HUES64 (cell line): ENCODE measurements around the gene TLX2. TPM values are rescaled to one million over a fixed set of nuclear protein-coding genes. Genes with fewer than 3 reads are reported as not detected.
"Not testable (repeated sequence)": the region's sequence is repeated elsewhere in the genome, so short reads cannot be mapped to it uniquely, and the experiment has no call there.

Source experiments
- H3K27ac ChIP-seq: 2 replicates; pipeline ENCODE4 v1.7.0; 2013; ENCODE audit warnings: low read depth, low read length, inconsistent platforms
- H3K27me3 ChIP-seq: 2 replicates; pipeline ENCODE4 v1.6.1; 2013; ENCODE audit warnings: mild to moderate bottlenecking, low read length; ENCODE audit not compliant: insufficient read depth
- H3K36me3 ChIP-seq: 2 replicates; pipeline ENCODE4 v1.6.1; 2013; ENCODE audit warnings: mild to moderate bottlenecking, low read length; ENCODE audit not compliant: insufficient read depth
- H3K4me1 ChIP-seq: 2 replicates; pipeline ENCODE4 v1.6.1; 2013; ENCODE audit warnings: mild to moderate bottlenecking, low read length, moderate library complexity; ENCODE audit not compliant: insufficient read depth
- H3K4me3 ChIP-seq: 2 replicates; pipeline ENCODE4 v1.5.1; 2013; ENCODE audit warnings: mild to moderate bottlenecking, low read length, moderate library complexity
- H3K9ac ChIP-seq: 2 replicates; pipeline ENCODE4 v1.6.1; 2013; ENCODE audit warnings: mild to moderate bottlenecking, low read depth, low read length
- H3K9me3 ChIP-seq: 2 replicates; pipeline ENCODE4 v1.6.1; 2013; ENCODE audit warnings: low read depth, low read length; ENCODE audit not compliant: insufficient read depth
- WGBS: fragments of 150-250, 120-280 bp; methylation state at CpG from one replicate; pipeline ENCODE4 v1.1.7; 2013; ENCODE audit warnings: missing lambda C conversion rate; 5-methylcytosine and 5-hydroxymethylcytosine counted together
- polyA plus RNA-seq, 2 experiments: library from polyadenylated mRNA; stranded (reverse); fragments of 50-300 nt; gene quantifications; one replicate each; pipeline ENCODE4 v1.2.3, GENCODE V29; 2013

Gene TLX2
- polyA plus RNA-seq (2013, experiment 1 of 2) = 0.10 TPM
- 0.13 TPM for polyA plus RNA-seq (2013, experiment 2 of 2)

GRCh38 chr2:74514368-74515270 is at the start of gene TLX2:
TLX2 (plus strand) TSS chr2:74514450; CDS start chr2:74514807, 357 bp downstream.
- peak within 1 kb of the TSS; percentile 37 for H3K4me3 ChIP-seq
- no peak within 1 kb of the TSS for H3K9ac ChIP-seq
- no peak within 1 kb of the TSS for H3K27ac ChIP-seq
- peaks cover 100% of the 10 kb centered on the region for H3K27me3 ChIP-seq
- 3% methylated on average over 82 of the region's 82 CpGs for WGBS
- no peaks in the 10 kb centered on the region for H3K36me3 ChIP-seq
- H3K9me3 ChIP-seq = peaks cover 6% of the 10 kb centered on the region; the same call in 1 of the 2 replicates
- H3K4me1 ChIP-seq = 0 out of 2 replicates have a peak, but pooled peaks cover 2% of the 10 kb centered on the region

- H3K4me3 ChIP-seq, H3K9ac ChIP-seq, H3K27ac ChIP-seq, H3K27me3 ChIP-seq, H3K4me1 ChIP-seq, H3K9me3 ChIP-seq: not testable (repeated sequence)
- WGBS = 94% methylated on average over 11 of the region's 12 CpGs
- H3K36me3 ChIP-seq = peaks cover 15% of the 10 kb centered on the region
These were observed 43.5 kb upstream of the TLX2 start for GRCh38 chr2:74470742-74471141.

- H3K9ac ChIP-seq = peak overlapping the region; percentile 79
- H3K36me3 ChIP-seq = peaks cover 17% of the 10 kb centered on the region
- no peaks in the 10 kb centered on the region for H3K9me3 ChIP-seq
- H3K4me3 ChIP-seq = peak overlapping the region; percentile 80
- 74% methylated on average over 15 of the region's 16 CpGs for WGBS
- peak overlapping the region; percentile 91 for H3K27ac ChIP-seq
- no peaks in the 10 kb centered on the region for H3K27me3 ChIP-seq
- H3K4me1 ChIP-seq = peaks cover 5% of the 10 kb centered on the region; the same call in 1 of the 2 replicates
These were observed 42.8 kb upstream of the TLX2 start for GRCh38 chr2:74471332-74472065.

DNA sequence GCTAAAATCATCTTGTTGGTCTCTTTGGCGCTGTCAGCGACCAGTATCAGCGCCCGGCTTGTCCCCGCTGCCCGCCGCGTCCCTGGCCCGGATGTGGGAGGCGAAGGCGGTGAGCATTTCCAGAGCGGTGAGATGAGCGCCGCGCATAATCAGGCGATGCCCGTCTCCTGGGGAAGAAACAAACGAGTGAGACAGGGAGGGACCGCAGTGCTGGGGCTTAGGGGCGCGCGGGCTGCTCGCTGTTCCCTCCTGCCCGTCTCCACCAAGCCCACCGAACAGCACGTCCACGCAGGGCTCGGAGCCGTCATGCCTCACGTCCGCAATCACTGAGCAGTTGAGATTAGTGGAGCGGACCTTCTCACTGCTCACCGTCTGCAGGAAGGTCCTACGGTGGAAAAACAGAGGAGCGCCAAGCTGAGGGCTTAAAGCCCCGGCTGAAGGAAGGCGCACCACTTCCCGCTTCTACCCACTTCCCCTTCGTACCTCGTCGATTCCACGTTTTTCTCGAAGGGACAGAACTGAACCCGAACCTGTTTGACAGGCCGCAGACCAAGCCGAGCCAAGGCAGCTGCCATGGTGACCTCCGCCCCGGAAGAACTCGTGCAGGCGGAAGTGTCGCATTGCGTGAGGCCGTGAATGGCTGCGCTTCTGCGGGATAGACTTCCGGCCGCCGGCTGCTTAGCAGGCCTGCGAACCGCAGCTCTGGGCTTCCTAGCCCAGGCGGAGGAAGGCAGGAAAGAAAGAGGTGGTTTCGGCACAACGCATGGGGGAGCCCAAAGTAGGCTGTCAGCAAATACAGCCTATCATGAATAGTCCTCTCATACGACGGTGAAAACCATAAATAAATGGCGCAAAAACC is 41.9 kb upstream of the TLX2 start, which contains the start of gene MRPL53:
TSS of gene MRPL53 (minus strand) at position 595 of the 859 bp plus-strand sequence. CDS start at position 575, 20 bp downstream.
- H3K9ac ChIP-seq = peak within 1 kb of the TSS; percentile 79
- peak within 1 kb of the TSS; percentile 91 for H3K27ac ChIP-seq
- H3K27me3 ChIP-seq = no peaks in the 10 kb centered on the region
- peaks cover 5% of the 10 kb centered on the region; the same call in 1 of the 2 replicates for H3K4me1 ChIP-seq
- peaks cover 18% of the 10 kb centered on the region for H3K36me3 ChIP-seq
- no peaks in the 10 kb centered on the region for H3K9me3 ChIP-seq
- peak within 1 kb of the TSS; percentile 80 for H3K4me3 ChIP-seq
- under 1% methylated on average over 66 of the region's 66 CpGs for WGBS

DNA sequence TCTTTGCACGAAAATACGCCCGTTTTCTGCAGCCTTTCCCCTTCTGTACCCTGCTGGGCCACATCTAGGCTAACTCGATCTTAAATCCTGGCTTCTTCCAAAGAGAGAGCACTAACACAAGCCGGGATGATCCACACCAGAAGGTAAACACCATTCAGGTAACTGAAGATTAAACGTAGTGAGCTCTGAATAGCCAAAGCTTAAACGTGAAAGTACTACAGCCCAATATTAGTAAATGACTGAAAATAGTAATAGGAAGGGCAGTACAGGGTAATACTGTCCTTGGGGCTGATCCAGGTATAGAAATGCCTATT is 41.3 kb upstream of the TLX2 start:
- Histone ChIP-seq H3K36me3 (peaks cover 22% of the 10 kb centered on the region), H3K4me3 (peak overlapping the region; percentile 80), H3K4me1 (peaks cover 5% of the 10 kb centered on the region; the same call in 1 of the 2 replicates), H3K27me3 (no peaks in the 10 kb centered on the region), H3K9ac (peak overlapping the region; percentile 79), H3K27ac (peak overlapping the region; percentile 91), H3K9me3 (no peaks in the 10 kb centered on the region)
- WGBS = 30% methylated on average over 7 of the region's 7 CpGs

- H3K36me3 ChIP-seq = peaks cover 27% of the 10 kb centered on the region
- H3K4me1 ChIP-seq = peaks cover 5% of the 10 kb centered on the region; the same call in 1 of the 2 replicates
- no peaks in the 10 kb centered on the region for H3K9me3 ChIP-seq
- WGBS = 92% methylated on average over 6 of the region's 6 CpGs
- H3K4me3 ChIP-seq = no peak overlapping the region
- H3K27me3 ChIP-seq = no peaks in the 10 kb centered on the region
- no peak overlapping the region for H3K9ac ChIP-seq
- no peak overlapping the region for H3K27ac ChIP-seq
These were observed 39.8 kb upstream of the TLX2 start for GRCh38 chr2:74474481-74474880.

- Histone ChIP-seq H3K27ac (no peak overlapping the region), H3K27me3 (no peaks in the 10 kb centered on the region), H3K36me3 (peaks cover 31% of the 10 kb centered on the region), H3K4me1 (peaks cover 5% of the 10 kb centered on the region; the same call in 1 of the 2 replicates), H3K9ac (no peak overlapping the region), H3K9me3 (no peaks in the 10 kb centered on the region), H3K4me3 (no peak overlapping the region)
- WGBS = 84% methylated on average over 5 of the region's 5 CpGs
These were observed 39.4 kb upstream of the TLX2 start for GRCh38 chr2:74474899-74475298.

- 0 out of 2 replicates have a peak overlapping the region, but pooled peaks have one; percentile 84 for H3K9ac ChIP-seq
- no peak overlapping the region for H3K27ac ChIP-seq
- no peaks in the 10 kb centered on the region for H3K27me3 ChIP-seq
- peaks cover 34% of the 10 kb centered on the region for H3K36me3 ChIP-seq
- peak overlapping the region; percentile 83 for H3K4me3 ChIP-seq
- H3K9me3 ChIP-seq = no peaks in the 10 kb centered on the region
- H3K4me1 ChIP-seq = 0 out of 2 replicates have a peak, but pooled peaks cover 3% of the 10 kb centered on the region
- 91% methylated on average over 3 of the region's 3 CpGs for WGBS
These were observed 32.8 kb upstream of the TLX2 start for GRCh38 chr2:74481431-74481830.

DNA sequence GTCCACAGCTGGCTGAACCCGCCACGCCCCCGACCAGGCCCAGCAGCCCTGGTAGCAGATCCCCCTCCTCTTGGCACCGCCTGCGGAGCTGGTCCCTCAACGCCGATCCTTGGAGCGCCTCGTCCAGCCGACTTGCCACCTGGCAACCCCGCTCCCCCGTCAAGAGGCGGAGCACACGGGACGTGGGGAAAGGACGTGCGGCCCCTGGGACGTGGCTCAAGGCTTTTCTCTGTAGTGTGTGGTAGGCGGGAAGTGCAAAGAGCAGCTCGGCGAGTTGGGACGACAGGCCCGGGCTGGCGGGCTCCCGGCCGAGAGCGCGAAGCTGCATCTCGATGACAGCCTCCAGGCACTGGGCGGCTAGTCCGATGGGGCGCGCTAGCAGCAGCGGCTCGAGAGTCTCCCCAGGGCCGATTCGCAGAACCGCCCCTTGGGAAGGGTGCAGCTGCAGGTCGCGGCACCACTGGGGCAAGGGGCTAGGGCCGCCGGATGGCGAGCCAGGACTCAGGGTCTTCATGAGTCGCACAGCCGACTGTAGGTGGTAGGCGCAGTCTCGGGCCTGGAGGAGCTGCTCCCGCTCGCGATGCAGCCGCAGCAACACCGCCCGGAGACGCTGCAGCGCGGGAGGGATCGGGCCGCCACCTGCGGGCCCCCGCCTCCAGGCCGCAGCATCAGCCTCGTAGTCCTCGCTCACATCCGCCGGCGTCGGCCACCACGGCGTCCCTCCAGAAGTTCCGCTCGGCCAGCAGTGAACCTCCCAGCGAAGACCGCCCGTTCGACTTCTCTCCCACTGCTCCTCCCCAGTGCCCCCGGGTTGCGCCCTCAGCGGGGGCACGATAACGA is 32.1 kb upstream of the TLX2 start:
- WGBS = 1% methylated on average over 80 of the region's 80 CpGs
- 0 out of 2 replicates have a peak, but pooled peaks cover 3% of the 10 kb centered on the region for H3K4me1 ChIP-seq
- H3K9ac ChIP-seq = peak overlapping the region; percentile 84
- no peaks in the 10 kb centered on the region for H3K9me3 ChIP-seq
- H3K4me3 ChIP-seq = peak overlapping the region; percentile 83
- H3K27me3 ChIP-seq = no peaks in the 10 kb centered on the region
- peaks cover 35% of the 10 kb centered on the region for H3K36me3 ChIP-seq
- peak overlapping the region; percentile 47; the same call in 1 of the 2 replicates for H3K27ac ChIP-seq
